SK-N-SH (cell line): ENCODE measurements around the gene KCTD15.

Experiments used
- ELF1 ChIP-seq: IDR thresholded peaks from 2 replicates; pipeline ENCODE4 v1.4.0; 2012
- MEF2A ChIP-seq: IDR thresholded peaks from 2 replicates; pipeline ENCODE4 v1.4.0; 2012; ENCODE audit warnings: low read depth, borderline replicate concordance
- TF ChIP-seq, protein P1 (sequence below): fragments of 200-600 bp; sonication (generic); IDR thresholded peaks from 2 replicates; pipeline ENCODE4 v1.6.1; 2017; ENCODE audit warnings: antibody characterized with exemption, mild to moderate bottlenecking, moderate library complexity

GRCh38 chr19:33844478-33844877 is 47.8 kb downstream of the KCTD15 start:
- TF ChIP-seq, protein P1, sequence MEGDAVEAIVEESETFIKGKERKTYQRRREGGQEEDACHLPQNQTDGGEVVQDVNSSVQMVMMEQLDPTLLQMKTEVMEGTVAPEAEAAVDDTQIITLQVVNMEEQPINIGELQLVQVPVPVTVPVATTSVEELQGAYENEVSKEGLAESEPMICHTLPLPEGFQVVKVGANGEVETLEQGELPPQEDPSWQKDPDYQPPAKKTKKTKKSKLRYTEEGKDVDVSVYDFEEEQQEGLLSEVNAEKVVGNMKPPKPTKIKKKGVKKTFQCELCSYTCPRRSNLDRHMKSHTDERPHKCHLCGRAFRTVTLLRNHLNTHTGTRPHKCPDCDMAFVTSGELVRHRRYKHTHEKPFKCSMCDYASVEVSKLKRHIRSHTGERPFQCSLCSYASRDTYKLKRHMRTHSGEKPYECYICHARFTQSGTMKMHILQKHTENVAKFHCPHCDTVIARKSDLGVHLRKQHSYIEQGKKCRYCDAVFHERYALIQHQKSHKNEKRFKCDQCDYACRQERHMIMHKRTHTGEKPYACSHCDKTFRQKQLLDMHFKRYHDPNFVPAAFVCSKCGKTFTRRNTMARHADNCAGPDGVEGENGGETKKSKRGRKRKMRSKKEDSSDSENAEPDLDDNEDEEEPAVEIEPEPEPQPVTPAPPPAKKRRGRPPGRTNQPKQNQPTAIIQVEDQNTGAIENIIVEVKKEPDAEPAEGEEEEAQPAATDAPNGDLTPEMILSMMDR = no peak
- TF ChIP-seq MEF2A (no peak), ELF1 (no peak)
